HEK293T (cell line): Measurements from ENCODE around the gene SAYSD1.

Source experiments
- ARNT ChIP-seq: fragments of 450-650 bp; IDR thresholded peaks from 2 replicates; pipeline ENCODE4 v1.6.1; 2017; ENCODE audit warnings: mild to moderate bottlenecking
- FOXA1 ChIP-seq: fragments of 450-650 bp; IDR thresholded peaks from 2 replicates; pipeline ENCODE4 v1.6.1; 2016; ENCODE audit warnings: mild to moderate bottlenecking
- HDGF ChIP-seq: fragments of 450-650 bp; IDR thresholded peaks from 2 replicates; pipeline ENCODE4 v1.6.1; 2017; ENCODE audit warnings: antibody characterized with exemption, borderline replicate concordance
- SP1 ChIP-seq: fragments of 450-650 bp; IDR thresholded peaks from 2 replicates; pipeline ENCODE4 v1.6.1; 2017
- SUZ12 ChIP-seq: fragments of 450-650 bp; IDR thresholded peaks from 2 replicates; pipeline ENCODE4 v1.6.1; 2016; ENCODE audit warnings: mild to moderate bottlenecking
- TARDBP ChIP-seq: fragments of 450-650 bp; IDR thresholded peaks from 2 replicates; pipeline ENCODE4 v1.6.1; 2016

DNA sequence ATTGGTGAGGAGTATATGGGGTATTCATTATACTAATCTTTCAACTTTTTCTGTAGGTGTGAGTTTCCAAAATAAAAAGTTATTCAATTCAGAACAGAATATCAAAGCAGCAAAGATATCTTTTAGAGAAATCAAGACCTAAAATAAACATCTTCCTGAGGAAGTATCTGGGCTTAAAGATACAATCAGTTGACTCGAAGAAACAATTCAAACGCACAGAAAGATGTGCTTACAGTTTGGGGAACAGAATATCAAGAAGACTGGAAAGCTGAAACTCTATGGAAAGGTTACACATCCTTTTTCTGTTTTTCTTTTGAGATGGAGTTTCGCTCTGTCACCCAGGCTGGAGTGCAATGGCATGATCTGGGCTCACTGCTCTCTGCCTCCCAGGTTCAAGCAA lies 36.2 kb upstream of the SAYSD1 start:
- TF ChIP-seq ARNT (no peak), HDGF (no peak), SP1 (no peak), TARDBP (no peak), FOXA1 (no peak), SUZ12 (no peak)
